ENCODE results near the gene KIF12. TPM values are rescaled to one million over a fixed set of nuclear protein-coding genes. Genes with fewer than 3 reads are reported as not detected.
"Not testable (repeated sequence)": the region's sequence is repeated elsewhere in the genome, so short reads cannot be mapped to it uniquely, and the experiment has no call there.

The KIF12 gene
- 212 TPM for total RNA-seq

DNA sequence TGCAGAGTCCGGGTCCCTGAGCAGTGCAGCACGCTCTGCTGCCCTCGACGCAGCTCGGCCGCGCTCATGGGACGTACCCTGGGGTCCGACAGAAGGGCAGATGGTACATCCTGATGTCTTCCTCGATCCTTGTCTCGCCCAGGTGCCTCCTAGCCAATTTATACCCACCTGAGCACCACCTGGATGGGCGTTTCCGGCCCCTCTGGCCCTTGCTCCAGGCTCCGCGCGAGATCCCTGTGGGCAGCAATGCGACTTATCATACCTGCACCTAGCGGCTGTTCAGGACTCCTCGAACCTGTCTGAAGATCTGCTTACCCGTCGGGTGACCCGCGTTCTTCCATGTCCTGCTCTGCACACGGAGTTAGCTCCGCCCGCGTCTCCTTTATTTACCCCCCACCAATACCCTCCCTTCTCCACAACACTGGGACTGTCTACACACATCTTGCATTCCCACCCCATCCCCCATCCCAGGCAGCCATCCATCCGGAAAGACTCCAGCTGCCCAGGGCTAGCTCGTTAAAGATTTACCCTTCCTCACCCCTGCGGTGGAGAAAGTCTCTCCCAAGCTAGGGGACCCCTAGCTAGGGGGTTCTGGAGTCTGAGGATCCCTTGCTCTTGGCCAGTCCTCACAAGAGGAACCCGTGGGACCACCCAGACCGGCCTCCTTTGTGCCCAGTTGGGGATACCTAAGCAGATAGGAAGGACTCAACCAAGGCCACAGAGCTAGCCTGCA lies at the start of gene KIF12:
TSS of gene KIF12 (minus strand) at position 357 of the 733 bp plus-strand sequence. CDS start at position 341, 16 bp downstream.
- DNase-seq (ENCODE audit: low spot score) = peak; percentile 88

DNA sequence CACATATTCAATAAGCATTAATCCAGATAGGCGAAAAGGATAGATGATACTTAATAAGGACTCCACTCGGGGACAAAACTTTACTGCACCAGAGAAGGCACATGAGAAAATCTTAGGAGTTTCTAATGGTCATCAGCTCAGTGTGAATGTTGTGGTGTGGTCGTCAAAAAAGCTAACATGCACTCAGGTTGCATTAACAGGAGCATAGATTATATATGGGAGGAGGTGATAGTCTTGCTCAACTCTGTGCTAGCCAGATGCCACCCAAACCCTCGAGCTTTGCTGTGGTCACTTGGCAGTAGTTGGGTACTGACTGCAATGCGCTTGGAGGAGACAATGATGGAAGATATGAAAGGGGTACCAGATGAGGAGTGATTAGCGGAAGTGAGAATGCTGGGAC lies 47.6 kb upstream of the KIF12 start:
- DNase-seq (ENCODE audit: low spot score) = no peak

DNA sequence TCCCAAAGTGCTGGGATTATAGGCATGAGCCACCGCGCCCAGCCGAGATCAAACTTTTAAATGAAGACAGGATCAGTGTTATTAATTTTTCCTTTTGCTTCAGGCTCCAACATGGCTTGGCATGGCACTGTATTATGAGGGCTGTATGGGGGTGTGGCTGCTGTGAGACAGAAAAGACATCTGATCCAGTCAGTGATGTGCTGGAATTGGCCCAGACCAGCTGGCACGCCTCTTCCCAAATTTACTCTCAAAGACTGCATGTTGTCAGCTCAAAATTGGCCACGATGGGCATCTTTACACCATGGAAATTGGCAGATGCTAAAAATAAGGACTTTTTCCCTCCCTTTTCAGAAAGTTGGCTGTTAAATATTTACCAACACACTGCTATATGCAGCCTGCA lies 44.1 kb upstream of the KIF12 start:
- DNase-seq (ENCODE audit: low spot score) = no peak

DNA sequence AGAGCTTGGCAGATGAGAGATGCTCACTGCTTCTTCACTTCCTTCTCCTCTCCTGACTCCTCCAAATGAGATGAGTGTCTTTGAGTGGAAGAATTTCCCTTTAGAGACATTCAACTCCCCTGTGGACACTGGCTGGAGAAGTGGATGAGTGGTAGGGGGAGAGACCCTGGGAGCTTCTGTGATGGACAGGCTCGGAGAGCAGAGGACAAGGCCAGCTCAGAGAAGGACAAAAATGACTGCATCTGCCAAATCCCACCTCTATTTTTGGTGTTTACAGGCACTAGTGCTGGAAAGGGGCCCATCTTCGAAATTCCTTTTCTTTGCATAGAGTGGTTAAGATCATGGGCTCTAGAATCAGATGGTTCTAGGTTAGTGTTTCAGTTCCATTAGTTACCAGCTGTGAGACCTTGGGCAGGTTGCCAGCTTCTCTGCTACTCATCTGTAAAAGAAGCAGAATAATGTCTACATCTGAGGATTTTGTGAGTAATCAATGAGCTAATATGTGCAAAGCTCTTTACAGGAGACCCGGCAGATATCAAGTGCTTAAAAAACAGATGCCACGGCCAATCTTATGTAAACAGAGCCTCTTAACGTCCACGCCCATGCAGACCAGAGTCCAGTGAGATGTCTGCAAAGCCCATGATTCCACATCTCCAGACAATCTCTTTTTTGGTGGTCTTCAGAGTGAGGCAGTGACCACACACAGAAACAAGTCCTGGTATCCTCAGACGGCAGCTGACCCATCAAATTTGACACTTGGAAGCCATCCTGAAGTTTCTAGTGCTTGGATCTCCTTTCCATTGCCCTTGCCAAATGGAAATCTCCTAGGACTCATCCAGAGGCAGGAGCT lies 42.7 kb upstream of the KIF12 start:
- DNase-seq (ENCODE audit: low spot score) = no peak

DNA sequence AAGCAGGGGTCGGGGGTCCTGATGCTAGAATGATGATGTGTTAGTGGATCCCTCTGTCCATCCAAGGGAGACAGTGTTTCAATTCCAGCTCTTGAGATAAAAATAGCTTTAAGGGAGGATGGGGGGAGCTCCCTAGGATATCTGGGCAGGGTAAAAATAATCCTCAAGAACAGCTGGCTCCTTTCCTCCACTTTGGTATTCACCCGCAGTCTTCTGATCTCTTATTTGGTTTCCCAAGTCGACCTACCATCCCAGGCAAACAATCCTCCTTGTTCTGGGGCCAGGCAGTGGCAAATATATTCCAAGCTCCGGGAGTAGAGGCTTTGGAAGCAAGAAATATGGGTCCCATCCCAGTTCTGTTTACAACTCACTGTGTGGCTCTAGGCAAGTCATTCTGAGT lies 41.8 kb upstream of the KIF12 start:
- no peak for DNase-seq (ENCODE audit: low spot score)

DNA sequence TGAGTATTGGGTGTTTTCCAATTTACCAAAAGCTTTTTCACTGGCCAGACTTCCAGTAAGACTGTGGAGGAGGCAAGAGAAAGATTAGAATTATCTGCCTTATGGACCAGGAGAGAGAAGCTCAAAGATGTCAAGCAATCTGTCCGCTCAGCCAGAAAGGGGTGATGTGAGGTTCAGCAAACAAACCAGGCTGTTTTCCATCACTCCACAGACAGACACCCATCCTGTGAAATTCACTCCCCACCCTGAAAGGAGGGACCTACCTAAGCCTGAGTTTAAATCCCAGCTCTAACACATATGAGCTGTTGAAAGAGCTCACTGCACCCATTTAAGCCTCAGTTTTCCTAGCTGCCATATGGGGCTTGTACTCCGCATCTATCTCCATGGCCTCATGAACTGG lies 41.3 kb upstream of the KIF12 start:
- no peak for DNase-seq (ENCODE audit: low spot score)

DNA sequence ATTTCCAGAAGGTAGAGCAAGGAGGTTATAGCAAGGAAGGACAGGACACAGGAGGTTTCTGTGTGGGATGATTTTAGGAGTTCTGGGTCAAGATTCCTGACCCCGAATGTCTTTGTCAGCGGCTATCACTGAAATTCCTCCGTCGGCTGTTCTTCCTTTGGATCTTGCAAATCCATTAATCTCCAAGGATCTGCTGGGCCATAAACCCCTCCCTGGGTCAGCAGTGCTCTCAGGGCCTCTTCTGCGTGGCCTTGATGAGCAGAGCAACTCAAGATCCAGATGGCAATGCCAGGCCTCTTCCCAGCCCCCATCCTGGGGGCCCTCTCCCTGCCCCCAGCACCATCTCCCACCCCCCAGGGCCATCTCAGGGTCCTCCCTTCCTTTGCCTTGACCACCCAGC lies 40.0 kb upstream of the KIF12 start:
- DNase-seq (ENCODE audit: low spot score) = no peak

DNA sequence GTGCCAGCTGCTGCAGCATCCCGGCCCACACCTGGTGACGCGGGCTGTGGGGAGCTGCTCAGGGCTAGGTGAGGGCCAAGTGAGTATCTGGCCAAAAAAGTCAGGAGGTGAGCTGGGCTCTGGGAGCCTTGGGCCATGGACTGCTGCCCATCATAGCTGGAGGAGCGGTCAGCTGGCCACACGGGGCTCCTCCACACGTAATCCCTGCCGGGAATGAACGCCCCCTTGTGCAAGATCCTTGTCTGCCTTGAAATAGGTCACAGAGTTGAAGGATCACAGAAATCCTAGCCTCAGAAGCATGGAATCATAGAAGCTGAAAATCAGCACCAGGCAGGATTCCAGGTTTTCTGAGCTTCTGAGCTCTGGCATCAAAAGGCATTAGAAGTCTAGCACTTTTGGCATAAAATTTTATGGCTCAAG lies 39.5 kb upstream of the KIF12 start:
- no peak for DNase-seq (ENCODE audit: low spot score)

DNA sequence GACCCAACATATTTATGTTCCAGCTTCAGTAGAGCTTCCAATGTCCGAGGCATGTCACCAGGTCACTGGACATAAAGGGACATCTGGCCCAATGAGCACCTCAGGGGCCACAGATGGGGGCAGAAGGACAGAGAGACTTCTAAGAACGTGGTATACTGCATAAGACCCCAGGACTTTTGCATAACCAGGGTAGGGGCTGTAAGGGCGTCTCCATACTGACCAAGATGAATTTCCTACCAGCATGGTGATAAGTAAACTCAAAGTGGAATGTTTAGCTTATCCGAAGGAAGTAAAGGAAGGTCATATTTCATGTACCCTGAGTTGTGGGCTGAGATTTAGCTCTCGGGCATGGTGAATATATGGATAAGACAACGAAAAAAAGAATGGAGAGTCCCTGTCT lies 38.7 kb upstream of the KIF12 start:
- DNase-seq (ENCODE audit: low spot score) = no peak

DNA sequence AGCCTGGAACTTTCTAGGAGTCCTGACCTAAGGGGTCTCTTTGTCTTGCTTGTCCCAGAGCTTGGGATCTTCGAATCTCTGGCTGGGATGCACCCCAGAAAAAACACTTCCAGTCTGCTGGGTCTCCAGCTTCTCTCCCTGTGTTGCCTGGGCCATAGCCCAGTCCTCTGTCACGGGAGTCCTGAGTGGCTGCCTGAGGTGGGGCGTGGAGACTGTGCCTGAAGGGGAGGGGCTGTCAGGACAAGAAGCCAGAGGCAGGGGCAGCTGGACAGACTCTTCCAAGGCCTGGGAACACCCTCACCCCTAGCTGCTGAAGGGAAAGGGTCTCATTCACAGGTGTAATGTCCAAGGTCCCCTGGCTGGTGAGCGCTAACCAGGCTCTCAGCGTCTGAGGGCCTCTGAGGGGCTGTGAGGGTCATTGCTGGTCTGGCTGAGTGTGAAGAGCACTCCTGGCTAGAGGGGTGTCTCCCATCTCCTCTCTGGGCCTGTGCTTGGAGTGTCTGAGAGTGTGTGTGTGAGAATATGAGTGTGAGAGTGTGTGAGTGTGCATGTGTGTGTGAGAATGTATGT lies 35.8 kb upstream of the KIF12 start:
- no peak for DNase-seq (ENCODE audit: low spot score)

DNA sequence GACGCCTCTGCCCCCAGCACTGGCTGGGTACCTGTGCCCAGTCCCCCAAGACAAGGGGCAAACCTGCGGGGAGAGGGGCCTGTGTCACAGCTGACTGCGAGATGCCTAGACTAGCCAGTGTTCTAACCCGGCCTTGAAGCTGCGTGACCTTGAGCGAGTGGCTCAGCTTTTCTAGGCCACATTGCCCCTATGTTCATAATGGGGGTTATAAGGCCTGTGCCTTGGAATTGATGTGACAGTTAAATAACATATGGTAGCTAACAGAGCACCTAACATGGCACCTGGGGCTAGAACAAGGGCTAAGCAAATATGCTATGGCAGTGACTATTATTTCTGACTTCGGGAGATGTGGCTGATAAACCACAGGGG lies 33.4 kb upstream of the KIF12 start:
- DNase-seq (ENCODE audit: low spot score) = no peak

DNA sequence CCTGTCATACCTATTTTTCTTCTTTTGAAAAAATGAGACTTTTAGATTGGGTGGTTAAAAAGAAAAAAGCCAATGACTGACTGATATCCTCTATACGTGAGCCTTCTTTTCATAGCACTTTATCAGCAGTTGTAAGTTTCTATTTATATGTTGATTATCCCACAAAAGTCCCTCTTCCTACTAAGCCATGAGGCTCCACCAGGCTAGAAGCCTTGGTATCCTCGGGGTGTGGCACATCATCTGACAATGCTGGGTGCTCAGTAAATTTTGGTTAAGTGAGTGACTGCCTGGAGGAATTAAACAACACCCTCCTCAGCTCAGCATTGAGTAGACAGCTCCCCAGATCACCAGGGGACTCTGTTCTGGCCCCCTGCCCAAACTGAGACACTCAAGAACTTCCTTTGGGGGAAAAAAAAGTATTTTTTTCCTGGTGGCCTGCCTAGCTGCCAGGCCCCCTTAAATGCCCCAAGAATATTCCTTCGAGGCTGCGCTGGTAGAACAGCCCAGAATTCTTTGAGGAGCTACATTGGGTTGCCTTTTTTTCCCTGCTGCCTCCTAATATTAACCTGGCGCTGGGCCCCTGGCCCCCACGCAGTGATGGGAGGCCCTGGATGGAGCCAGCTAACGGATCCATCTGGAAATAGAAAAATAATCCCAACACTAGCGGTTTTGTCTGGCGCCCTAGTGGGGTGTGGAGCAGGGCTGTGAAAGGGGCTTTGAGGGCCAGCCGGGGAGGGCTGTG lies 32.9 kb upstream of the KIF12 start:
- DNase-seq (ENCODE audit: low spot score) = no peak

DNA sequence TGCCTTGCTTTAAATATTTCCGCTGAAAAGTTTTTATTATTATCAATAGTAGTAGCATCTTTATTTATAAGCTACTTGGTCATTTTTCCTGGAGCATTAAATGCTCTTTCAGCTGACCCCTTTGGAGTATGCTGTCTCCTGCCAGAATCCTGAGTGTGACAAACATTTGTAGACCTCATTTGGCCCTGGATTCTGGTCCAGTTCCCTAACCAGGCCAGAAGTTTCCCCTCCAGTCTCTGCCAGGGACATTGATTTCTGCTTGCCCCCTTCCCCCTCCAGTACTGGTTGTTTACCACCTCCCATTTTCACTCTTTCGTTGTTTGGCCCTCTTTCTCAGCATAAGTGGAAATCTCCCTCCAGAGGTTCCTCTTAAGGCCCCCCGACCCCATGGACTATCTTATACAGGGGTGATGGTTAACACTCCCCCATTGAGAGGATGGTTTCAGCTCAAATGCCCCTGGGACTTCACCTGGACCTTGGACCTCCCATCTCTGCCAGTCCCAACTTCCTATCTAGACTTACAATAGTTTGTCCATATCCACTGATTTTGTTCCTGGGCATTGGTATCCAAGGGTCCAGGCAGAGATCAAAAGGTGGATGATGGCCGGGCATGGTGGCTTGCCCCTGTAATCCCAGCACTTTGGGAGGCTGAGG lies 31.7 kb upstream of the KIF12 start:
- DNase-seq (ENCODE audit: low spot score) = no peak

DNA sequence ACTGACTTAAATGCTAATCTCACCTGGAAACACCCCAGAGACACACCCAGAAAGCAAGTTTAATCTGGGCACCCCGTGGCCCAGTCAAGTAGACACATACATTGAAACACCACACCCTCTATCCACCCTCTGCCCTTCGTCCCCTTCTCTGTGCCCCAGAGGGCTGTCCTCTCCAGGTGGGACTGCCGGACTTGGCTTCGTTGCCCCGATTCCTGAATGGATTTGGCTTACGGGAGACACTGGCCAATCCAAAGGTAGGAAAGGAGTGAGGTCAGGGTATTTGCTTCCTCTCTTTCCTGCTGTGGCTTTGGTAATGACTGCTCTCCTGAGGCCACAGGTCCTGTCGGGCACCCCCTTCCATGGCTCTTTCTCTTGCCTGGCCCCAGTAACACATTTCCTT lies 31.0 kb upstream of the KIF12 start:
- no peak for DNase-seq (ENCODE audit: low spot score)

DNA sequence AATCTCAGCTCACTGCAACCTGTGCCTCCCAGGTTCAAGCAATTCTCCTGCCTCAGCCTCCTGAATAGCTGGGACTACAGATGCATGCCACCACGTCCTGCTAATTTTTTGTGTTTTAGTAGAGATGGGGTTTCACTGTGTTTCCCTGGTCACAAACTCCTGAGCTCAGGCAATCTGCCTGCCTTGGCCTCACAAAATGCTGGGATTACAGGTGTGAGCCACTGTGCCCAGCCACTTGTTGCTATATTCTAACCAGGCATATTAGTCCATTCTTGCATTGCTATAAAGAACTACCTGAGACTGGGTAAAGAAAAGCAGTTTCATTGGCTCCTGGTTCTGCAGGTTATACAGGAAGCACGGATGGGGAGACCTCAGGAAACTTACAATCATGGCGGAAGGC lies 29.7 kb upstream of the KIF12 start:
- not testable (repeated sequence) for DNase-seq (ENCODE audit: low spot score)

DNA sequence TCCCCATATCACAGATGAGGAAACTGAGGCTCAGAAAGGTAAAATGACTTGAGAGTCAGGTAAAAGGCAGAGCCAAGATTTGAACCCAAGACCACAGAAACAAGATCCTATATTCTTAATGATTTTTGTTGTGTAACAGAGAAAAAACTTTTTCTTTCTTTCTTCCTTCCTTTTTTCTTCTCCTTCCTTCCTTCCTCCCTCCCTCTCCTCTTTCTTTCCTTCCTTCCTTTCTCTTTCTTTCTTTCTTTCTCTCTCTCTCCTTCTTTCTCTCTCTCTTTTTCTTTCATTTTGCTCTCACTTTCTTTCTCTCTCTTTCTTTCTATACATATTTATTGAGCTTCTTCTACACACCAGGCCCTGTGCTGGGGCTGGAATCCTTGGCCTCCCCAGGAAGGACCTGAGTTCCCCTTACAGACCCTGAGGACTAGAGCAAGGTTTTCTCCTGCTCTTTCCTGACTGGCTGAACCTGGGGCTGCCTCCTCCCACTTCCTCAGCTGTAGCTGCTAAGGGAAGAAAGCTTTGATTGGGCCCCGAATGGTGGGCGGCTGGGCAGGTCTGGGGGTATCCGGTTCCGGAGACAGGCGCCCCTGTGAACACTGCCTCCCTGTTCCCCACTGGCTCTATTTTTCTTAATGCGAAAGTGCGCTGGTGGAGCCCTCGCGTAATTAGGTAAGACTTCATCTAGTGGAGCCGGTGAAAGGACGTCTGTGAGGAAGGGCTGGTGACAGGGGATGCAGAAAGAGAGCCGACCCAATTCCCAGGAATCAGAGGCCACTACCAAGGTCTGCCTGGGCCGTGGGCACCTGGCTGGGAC lies 27.4 kb upstream of the KIF12 start:
- no peak for DNase-seq (ENCODE audit: low spot score)

DNA sequence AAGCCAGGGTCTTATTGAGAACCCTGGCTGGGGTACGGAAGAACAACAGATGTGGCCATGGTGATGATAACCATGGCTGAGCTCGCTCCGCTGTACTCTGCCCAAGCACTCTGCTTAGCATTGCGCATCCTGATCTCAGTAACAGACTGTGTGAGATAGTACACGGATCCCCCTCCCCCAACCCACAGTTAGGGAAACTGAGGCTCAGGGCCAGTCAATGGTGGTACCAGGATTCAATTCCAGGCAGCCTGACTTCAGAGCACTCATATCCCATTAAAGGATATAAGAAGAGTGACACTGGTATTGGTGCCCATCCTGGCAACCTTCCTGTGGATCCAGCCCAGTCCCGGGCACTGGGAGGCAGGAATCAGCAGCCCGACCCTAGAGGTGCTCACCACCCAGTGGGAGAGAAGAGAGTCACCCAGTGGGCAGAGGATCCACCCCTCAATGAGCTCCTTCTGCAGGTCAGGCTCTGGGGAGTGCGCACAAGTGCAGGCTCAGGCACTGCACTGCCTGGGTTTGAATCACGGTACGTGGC lies 26.5 kb upstream of the KIF12 start:
- no peak for DNase-seq (ENCODE audit: low spot score)

DNA sequence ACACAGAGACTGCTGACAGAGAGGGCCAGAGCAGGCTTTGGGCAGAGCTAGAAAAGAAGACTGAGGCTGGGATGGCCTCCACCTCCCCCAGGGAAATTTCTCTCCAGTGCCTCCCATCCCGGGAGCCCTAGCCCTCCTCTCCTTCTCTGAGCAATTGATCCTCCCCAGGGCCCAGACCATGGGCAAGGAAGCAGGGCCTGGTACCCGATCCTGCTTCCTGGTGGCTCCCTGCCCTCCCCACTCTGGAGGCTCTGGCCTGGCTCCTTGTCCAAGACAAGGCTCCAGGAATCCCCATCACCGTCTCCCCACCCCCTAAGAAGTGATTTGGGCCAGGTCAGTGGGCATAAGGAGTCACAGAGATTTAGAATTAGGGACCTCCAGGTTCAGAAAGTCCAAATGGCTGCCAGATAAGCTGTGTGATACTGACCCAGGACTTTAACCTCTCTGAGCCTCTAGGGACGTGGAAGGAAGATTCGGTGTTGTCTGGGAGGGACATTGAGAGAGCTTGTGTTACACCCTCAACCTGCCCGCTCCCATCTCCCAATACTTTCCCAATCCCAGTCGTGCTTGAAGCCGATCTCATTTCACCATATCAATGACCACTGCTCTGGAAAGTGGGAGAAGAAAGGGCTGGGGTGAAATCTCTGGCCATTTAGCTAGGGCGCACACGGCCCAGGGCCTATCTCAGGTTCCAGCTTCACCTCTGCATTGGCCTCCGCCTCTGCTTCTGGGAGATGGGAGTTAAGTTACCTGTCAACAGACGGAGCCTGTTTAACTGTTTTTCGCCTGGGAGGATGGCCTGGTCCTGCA lies 25.8 kb upstream of the KIF12 start:
- DNase-seq (ENCODE audit: low spot score) = no peak

DNA sequence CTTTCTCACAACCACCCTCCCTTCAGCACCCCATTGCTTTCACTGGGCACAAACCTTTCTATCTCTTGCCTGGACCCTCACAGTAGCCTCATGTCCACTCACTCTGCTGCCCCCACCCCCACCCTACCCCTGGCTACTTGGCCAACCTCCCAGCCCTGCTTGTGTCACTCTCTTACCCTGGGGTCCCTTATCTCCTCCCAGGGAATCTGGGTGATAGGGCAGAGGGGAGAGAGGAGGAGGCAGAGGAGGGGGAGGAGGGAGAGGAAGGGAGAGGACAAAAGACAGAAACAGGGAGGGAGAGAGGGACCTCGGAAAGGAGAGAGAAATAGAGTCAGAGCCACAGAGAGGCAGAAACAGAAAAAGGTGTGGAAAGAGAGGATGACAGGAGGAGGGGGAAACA lies 25.0 kb upstream of the KIF12 start:
- no peak for DNase-seq (ENCODE audit: low spot score)

Data from mucosa of gallbladder (tissue), 1 donor.